HG03354 (cell line): Measurements from ENCODE around the gene DNAJC3.
"Not testable (repeated sequence)": the region's sequence is repeated elsewhere in the genome, so short reads cannot be mapped to it uniquely, and the experiment has no call there.

Source experiments
- ATAC-seq: cut with Tn5 transposase; IDR thresholded peaks from one replicate; pipeline ENCODE4 v1.9.1; 2021; ENCODE audit warnings: mild to moderate bottlenecking; ENCODE audit not compliant: unreplicated experiment, poor library complexity, severe bottlenecking

Gene DNAJC3

GRCh38 chr13:95754069-95754468 is 77.1 kb downstream of the DNAJC3 start:
- no peak for ATAC-seq

GRCh38 chr13:95756072-95756471 is 79.1 kb downstream of the DNAJC3 start:
- ATAC-seq: no peak

DNA sequence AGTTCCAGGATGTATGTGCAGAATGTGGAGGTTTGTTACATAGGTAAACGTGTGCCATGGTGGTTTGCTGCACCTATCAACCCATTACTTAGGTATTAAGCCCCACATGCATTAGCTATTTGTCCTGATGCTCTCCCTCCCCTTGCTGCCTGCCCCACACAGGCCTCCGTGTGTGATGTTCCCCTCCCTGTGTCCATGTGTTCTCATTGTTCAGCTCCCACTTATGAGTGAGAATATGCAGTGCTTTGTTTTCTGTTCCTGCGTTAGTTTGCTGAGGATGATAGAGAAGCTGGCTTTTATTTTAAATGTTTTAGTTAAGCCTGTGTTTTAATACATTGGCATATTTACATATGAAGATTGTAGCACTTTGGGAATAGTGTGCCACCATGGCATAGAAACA is 85.7 kb downstream of the DNAJC3 start:
- ATAC-seq: not testable (repeated sequence)

- no peak for ATAC-seq
These were observed 86.7 kb downstream of the DNAJC3 start for GRCh38 chr13:95763601-95764000.

DNA sequence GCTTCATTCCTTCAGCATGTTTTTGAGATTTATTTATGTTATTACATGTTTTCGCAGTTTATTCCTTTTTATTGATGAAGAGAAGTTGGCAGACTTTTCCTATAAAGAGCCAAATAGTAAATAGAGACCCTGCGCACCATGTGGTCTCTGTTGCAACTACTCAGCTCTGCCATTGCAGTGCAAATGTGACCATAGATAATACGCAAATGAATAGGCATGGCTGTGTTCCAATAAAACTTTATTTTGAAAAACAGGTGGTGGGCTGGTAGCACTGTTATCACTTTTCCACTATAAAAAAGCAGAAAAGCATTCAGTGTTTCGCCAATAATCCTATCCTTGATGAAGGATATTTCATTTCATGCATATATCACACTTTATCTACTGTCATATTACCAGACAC is 95.0 kb downstream of the DNAJC3 start:
- ATAC-seq: no peak

GRCh38 chr13:95779522-95779921 is 102.6 kb downstream of the DNAJC3 start:
- no peak for ATAC-seq

GRCh38 chr13:95781016-95781415 is 104.1 kb downstream of the DNAJC3 start:
- no peak for ATAC-seq

DNA sequence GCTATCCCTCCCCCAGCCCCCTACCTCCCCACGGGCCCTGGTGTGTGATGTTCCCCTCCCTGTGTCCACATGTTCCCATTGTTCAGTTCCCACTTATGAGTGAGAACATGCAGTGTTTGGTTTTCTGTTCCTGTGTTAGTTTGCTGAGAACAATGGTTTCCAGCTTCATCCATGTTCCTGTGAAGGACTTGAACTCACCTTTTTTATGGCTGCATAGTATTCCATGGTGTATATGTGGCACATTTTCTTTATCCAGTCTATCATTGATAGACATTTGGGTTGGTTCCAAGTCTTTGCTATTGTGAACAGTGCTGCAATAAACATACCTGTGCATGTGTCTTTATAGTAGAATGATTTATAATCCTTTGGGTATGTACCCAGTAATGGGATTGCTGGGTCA is 105.0 kb downstream of the DNAJC3 start:
- ATAC-seq: not testable (repeated sequence)

GRCh38 chr13:95783747-95784146 is 106.8 kb downstream of the DNAJC3 start:
- ATAC-seq: no peak

- ATAC-seq: no peak
These were observed 107.4 kb downstream of the DNAJC3 start for GRCh38 chr13:95784161-95784899.

- ATAC-seq: no peak
These were observed 108.0 kb downstream of the DNAJC3 start for GRCh38 chr13:95784900-95785290.

DNA sequence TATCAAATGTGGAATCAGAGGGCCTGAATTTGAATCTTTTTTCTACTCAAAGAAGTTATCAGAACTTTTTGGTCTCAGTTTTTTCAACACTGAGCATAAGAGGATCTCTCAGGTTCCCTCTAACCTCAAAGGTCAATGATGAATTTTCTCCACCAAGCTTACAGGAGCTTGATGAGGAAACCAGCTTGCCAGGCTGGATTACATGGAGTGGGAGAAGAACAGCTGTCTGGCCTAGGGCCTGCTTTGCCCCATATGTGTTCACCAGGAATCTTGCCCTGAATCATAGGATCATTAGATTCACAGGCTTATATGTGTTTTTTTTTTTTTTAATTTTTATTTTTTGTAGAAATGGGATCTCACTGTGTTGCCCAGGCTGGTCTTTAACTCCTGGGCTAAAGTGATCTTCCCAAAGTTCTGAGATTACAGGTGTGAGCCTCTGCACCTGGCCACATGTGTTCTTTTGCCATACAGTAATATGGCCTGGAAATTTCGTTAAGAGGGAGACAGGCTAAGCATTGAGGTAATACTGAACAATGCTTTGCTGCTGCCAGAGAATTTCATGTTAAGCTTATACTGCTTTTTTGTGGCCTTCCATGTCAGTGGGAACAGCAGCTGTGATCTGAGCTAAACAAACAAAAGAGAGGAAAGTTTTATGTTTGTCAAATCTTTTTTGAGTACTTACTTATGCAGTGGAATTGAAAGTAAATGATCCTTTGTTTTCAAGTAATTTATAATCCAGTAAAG is 110.6 kb downstream of the DNAJC3 start:
- ATAC-seq: no peak

- no peak for ATAC-seq
These were observed 111.1 kb downstream of the DNAJC3 start for GRCh38 chr13:95788100-95788463.

DNA sequence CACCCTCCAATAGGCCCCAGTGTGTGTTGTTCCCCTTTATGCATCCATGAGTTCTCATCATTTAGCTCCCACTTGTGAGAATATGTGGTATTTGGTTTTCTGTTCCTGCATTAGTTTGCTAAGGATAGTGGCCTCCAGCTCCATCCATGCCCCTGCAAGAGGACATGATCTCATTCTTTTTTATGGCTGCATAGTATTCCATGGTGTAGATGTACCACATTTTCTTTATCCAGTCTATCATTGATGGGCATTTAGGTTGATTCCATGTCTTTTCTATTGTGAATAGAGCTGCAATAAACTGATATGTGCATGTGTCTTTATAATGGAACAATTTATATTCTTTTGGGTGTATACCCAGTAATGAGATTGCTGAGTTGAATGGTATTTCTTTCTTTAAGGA is 112.4 kb downstream of the DNAJC3 start:
- ATAC-seq: not testable (repeated sequence)

- no peak for ATAC-seq
These were observed 114.3 kb downstream of the DNAJC3 start for GRCh38 chr13:95791084-95791722.

GRCh38 chr13:95793018-95793555 is 116.1 kb downstream of the DNAJC3 start:
- ATAC-seq: no peak

- ATAC-seq: no peak
These were observed 116.8 kb downstream of the DNAJC3 start for GRCh38 chr13:95793781-95794180.

- no peak for ATAC-seq
These were observed 120.1 kb downstream of the DNAJC3 start for GRCh38 chr13:95797016-95797415.

DNA sequence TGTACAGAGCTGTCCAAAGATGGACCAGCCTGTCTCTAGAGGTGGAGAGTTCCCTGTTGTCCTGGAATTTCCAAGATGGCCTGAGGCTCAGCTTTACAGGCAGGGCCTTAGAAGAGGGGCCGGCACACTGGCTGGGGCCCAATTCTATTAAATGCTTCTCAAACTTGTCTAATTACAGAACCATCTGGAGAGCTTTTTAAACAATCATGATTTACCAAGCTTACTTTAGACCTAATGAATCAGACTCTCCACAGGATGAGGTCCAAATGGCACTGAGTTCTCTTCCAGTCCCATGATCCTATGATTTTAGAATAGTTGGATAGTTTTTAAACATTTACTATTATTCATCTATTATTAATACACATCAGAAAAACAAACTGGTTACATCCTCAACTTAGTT is 123.5 kb downstream of the DNAJC3 start:
- no peak for ATAC-seq

DNA sequence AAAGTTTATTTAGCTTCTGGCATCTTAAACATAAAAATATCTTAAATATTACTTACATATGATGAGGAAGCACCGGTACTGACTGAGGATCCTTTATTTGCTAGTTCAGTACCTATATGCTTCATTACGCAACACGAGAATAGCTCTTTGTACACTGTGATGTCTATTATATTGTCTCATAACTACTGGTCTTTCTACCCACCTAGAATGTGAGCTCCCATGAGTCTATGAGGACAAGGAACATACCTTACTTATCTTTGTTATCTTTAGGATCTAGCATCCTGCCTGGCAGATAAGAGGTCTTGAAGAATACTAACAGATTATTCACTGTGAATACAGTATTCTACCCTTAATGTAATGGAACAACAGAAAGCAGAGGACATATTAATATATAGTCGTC is 124.9 kb downstream of the DNAJC3 start:
- no peak for ATAC-seq

DNA sequence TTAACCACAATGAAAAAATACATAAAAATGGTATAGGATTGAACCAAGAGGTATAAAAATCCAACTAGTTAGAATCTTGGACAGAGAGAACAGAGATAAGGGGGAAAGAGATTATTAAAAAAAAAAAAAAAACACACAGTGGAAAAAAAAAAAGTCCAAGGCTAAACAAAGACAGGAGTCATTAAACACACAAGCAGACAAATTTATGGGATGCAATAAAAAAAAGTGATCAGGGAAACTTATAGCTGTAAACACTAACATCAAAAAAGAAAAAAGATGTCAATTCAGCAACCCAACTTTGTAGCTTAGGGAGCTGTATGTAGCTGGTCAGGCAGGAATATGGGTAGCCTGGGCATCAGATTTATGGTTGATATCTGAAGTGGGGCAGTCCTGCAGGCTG is 129.0 kb downstream of the DNAJC3 start:
- no peak for ATAC-seq
